Measurements from ENCODE around the gene GSTM2. TPM values are rescaled to one million over a fixed set of nuclear protein-coding genes. Genes with fewer than 3 reads are reported as not detected.
A peak's percentile ranks its signal among the peaks of the same experiment; 100 is the strongest.

GSTM2 gene
- total RNA-seq, 4 donors from 2014 or later: 27.0 to 87.5 (median 57.2) TPM

DNA sequence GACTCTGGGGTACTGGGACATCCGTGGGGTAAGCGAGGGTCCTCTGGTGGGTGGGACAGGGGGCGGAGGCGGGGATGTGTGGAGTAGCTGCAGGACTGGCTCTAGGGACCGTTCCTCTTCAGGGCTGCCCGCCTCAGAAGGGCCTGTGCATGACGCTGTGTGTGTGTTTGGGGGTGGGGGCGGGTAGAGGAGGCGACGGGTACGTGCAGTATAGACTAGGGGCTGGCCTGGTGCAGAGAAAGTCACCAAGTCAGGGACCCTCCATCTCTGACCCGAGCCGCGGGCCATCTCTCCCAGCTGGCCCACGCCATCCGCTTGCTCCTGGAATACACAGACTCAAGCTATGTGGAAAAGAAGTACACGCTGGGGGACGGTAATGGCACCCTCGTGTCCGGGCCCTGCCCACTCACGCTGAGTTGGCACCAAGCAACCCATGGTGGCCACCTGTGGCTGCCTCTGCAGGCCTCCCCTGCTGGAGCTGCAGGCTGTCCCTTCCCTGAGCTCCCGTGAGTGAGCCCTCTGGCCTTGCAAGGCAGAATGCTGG is 44.5 kb downstream of the GSTM2 start:
- no peak for TF ChIP-seq POLR2A (IDR thresholded peaks at IDR 0.05)
- TF ChIP-seq EP300 (IDR thresholded peaks at IDR 0.05; ENCODE audit: low read depth): no peak
- TF ChIP-seq, protein P1, sequence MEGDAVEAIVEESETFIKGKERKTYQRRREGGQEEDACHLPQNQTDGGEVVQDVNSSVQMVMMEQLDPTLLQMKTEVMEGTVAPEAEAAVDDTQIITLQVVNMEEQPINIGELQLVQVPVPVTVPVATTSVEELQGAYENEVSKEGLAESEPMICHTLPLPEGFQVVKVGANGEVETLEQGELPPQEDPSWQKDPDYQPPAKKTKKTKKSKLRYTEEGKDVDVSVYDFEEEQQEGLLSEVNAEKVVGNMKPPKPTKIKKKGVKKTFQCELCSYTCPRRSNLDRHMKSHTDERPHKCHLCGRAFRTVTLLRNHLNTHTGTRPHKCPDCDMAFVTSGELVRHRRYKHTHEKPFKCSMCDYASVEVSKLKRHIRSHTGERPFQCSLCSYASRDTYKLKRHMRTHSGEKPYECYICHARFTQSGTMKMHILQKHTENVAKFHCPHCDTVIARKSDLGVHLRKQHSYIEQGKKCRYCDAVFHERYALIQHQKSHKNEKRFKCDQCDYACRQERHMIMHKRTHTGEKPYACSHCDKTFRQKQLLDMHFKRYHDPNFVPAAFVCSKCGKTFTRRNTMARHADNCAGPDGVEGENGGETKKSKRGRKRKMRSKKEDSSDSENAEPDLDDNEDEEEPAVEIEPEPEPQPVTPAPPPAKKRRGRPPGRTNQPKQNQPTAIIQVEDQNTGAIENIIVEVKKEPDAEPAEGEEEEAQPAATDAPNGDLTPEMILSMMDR (IDR thresholded peaks at IDR 0.05): no peak
- no peak for TF ChIP-seq POLR2AphosphoS5 (IDR thresholded peaks at IDR 0.05)
- Histone ChIP-seq H3K4me1 (no peaks in the 10 kb centered on the region), H3K27me3 (no peaks in the 10 kb centered on the region), H3K36me3 (no peaks in the 10 kb centered on the region), H3K9me3 (no peaks in the 10 kb centered on the region), H3K4me3 (peak overlapping the region in 2 of 4 donors; percentile 4 to 38), H3K27ac (peak overlapping the region in 1 of 4 donors; percentile 41)
- 60 to 81% methylated on average over 3 to 18 of the region's 22 CpGs for WGBS, 2 donors (ENCODE audit: low coverage in 1 of 2)
- in situ Hi-C loops (cut with MboI; ENCODE audit: low pct_ligation_motif_present in 1 of 4, low pct_unique_long_range_greater_than_20kb in 1 of 4, low sequenced_read_pairs in 3 of 4) (no loop called here), intact Hi-C loops (cut with DNase I; ENCODE audit: low total_unique reads) (no loop called here)
- DNase-seq: no peak

DNA sequence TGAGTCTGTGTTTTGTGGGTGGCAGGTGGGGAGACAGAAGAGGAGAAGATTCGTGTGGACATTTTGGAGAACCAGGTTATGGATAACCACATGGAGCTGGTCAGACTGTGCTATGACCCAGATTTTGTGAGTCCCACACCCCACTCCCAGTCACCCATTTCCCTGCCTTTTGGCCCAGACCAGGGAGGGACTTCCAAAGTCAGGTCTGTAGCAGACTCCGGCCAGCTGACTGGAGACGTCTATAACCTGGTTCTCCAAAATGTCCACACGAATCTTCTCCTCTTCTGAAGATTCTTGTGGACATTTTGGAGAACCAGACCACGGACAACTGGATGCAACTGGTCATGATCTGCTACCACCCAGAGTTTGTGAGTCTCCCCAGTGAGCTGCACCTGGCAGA is 45.8 kb downstream of the GSTM2 start:
- no peaks in the 10 kb centered on the region for H3K4me1 ChIP-seq
- intact Hi-C loops (cut with DNase I; ENCODE audit: low total_unique reads) (no loop called here), in situ Hi-C loops (cut with MboI; ENCODE audit: low pct_ligation_motif_present in 1 of 4, low pct_unique_long_range_greater_than_20kb in 1 of 4, low sequenced_read_pairs in 3 of 4) (no loop called here)
- DNase-seq: no peak
- H3K27me3 ChIP-seq: no peaks in the 10 kb centered on the region
- no peak overlapping the region for H3K27ac ChIP-seq
- H3K9me3 ChIP-seq: no peaks in the 10 kb centered on the region
- no peak overlapping the region for H3K4me3 ChIP-seq
- WGBS, 2 donors (ENCODE audit: low coverage in 1 of 2): 70 to 80% methylated on average over 3 to 5 of the region's 5 CpGs
- TF ChIP-seq POLR2A (IDR thresholded peaks at IDR 0.05) (no peak), EP300 (IDR thresholded peaks at IDR 0.05; ENCODE audit: low read depth) (no peak), POLR2AphosphoS5 (IDR thresholded peaks at IDR 0.05) (no peak)
- TF ChIP-seq, protein P1 (IDR thresholded peaks at IDR 0.05): no peak
- no peaks in the 10 kb centered on the region for H3K36me3 ChIP-seq

DNA sequence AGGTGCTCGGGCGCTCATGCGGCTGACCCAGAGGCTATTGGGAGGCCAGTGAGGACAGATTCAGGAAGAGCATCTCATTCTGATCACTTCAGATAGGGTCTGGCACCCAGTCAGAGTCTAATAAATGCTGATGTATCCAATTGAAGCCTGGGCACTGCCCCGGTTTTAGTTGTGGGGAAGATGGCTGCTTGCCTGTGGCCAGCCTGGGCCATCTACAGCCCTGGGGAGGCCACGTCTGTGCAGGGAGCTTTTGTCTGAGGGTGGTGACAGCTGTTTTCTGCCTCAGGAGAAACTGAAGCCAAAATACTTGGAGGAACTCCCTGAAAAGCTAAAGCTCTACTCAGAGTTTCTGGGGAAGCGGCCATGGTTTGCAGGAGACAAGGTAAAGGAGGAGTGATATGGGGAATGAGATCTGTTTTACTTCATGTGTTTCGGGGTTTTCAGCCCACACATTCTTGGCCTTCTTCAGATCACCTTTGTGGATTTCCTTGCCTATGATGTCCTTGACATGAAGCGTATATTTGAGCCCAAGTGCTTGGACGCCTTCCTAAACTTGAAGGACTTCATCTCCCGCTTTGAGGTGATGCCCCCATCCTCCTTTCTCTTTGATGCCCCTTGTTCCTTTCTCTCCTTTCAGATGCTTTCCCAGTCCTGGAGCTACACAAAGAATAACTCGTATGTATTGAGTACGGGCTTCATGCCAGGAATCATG is 47.0 kb downstream of the GSTM2 start:
- Histone ChIP-seq H3K4me3 (no peak overlapping the region), H3K27ac (no peak overlapping the region), H3K4me1 (no peaks in the 10 kb centered on the region), H3K36me3 (no peaks in the 10 kb centered on the region), H3K9me3 (no peaks in the 10 kb centered on the region), H3K27me3 (no peaks in the 10 kb centered on the region)
- in situ Hi-C loops (cut with MboI; ENCODE audit: low pct_ligation_motif_present in 1 of 4, low pct_unique_long_range_greater_than_20kb in 1 of 4, low sequenced_read_pairs in 3 of 4) (no loop called here), intact Hi-C loops (cut with DNase I; ENCODE audit: low total_unique reads) (no loop called here)
- no peak for DNase-seq
- 79 to 87% methylated on average over 5 to 12 of the region's 12 CpGs for WGBS, 2 donors (ENCODE audit: low coverage in 1 of 2)
- TF ChIP-seq EP300 (IDR thresholded peaks at IDR 0.05; ENCODE audit: low read depth) (no peak), POLR2AphosphoS5 (IDR thresholded peaks at IDR 0.05) (no peak), POLR2A (IDR thresholded peaks at IDR 0.05) (no peak)
- TF ChIP-seq, protein P1 (IDR thresholded peaks at IDR 0.05): no peak

DNA sequence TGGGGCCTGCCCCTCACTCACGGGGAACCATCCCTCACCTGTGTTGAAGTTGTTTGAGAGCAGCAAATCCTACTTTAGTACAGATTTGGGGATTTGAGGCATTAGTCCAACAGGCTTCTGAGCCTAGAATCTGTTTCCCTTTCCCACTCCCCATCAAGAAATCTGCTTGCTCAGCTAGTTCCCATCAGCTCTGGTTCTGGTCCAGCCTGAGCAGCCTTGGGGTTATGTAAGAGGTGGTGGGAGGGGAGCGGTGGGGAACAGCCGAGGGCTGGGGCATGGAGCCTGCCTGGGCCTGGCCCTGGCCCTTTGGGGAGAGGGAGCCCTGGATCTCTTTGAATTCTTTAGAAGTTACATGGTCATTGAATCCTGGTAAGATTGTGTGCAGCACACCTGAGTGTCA is 48.3 kb downstream of the GSTM2 start:
- TF ChIP-seq EP300 (IDR thresholded peaks at IDR 0.05; ENCODE audit: low read depth): no peak
- TF ChIP-seq, protein P1 (IDR thresholded peaks at IDR 0.05): no peak
- TF ChIP-seq POLR2AphosphoS5 (IDR thresholded peaks at IDR 0.05): no peak
- TF ChIP-seq POLR2A (IDR thresholded peaks at IDR 0.05): no peak

More for the DNA sequence above, 48.3 kb downstream of the GSTM2 start:
- 78% methylated on average over 3 of the region's 3 CpGs; no CpG with 5 or more reads in 1 of the 2 donors for WGBS, 2 donors (ENCODE audit: low coverage in 1 of 2)
- H3K27me3 ChIP-seq: no peaks in the 10 kb centered on the region
- H3K27ac ChIP-seq: no peak overlapping the region
- no peaks in the 10 kb centered on the region for H3K9me3 ChIP-seq
- in situ Hi-C loops (cut with MboI; ENCODE audit: low pct_ligation_motif_present in 1 of 4, low pct_unique_long_range_greater_than_20kb in 1 of 4, low sequenced_read_pairs in 3 of 4): no loop called here
- no peak overlapping the region for H3K4me3 ChIP-seq
- no peaks in the 10 kb centered on the region for H3K4me1 ChIP-seq
- intact Hi-C loops (cut with DNase I; ENCODE audit: low total_unique reads): no loop called here
- DNase-seq: no peak
- no peaks in the 10 kb centered on the region for H3K36me3 ChIP-seq
